Left renal cortex interstitium (tissue), 4 donors: Measurements from ENCODE around the gene PKNOX2. TPM values are rescaled to one million over a fixed set of nuclear protein-coding genes. Genes with fewer than 3 reads are reported as not detected.

Experiments
- DNase-seq, 4 donors: peaks; one replicate each; pipeline ENCODE4 v3.0.0-alpha.2; 2013; ENCODE audit warnings: low read depth in 4 of 4, low spot score in 2 of 4, missing footprints in 1 of 4
- polyA plus RNA-seq, 4 donors: library from polyadenylated mRNA; unstranded; fragments of 120-200 nt; gene quantifications; one replicate each; pipeline ENCODE4 v1.2.1, GENCODE V29; 2013; ENCODE audit not compliant: insufficient read length in 4 of 4

PKNOX2 gene
- polyA plus RNA-seq, 4 donors = 13.4 to 15.1 (median 14.4) TPM

DNA sequence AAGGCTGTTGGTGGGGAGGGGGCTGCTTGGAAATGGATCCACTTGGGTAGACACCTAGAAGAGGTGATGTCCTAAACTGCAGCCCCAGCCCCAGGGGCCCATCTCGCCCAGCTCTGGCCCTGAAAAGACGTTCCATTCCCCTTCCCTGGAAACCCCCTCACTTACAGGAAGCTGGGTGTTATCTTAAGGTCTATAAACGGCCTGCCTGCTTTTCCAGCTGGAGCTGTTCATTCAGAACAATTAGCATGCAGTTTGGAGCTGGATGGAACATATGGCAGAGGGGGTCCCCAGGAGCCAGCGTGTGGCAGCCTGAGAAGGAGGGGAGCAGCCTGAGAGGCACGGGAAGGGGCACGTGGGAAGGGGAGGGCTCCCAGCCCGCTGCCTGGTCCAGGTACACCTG, 139.6 kb downstream of the PKNOX2 start:
- DNase-seq = no peak

DNA sequence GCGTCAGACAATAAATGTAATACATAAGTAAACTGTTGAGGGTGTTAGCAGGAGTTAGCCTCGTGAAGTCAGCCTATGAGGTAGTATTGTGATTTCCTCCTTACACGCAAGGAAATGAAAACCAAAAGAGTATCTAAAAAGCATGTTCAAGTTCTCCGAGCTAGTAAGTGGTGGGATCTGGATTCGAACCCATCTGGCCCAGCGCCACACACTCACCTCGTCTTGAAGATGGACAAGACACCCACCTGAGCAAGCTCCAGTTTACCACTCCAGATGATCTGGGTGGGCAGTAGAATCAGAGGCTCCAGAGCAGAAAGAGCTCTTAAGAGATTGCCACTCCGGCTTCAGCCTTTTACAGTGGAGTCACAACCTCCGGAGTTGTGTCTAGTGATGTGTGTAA, 140.3 kb downstream of the PKNOX2 start:
- no peak for DNase-seq

DNA sequence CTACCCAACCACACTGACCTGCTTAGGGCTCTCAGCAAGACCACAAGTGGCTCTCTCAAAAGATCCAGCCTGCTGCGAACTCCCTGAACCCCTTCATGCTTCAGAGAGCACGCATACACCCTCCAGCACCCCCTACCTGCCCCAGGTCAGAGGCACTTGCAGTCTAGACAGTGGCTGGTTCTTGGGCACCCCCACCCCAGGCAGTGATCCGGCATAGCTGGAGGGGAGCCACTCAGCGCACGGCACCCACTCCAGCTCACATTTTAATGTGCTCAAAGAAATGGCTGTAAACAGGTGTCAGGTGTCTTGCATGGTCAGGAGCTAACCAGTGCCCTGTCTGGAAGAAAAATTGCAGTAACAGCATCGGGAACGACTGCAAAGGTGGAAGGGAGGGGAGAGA, 140.8 kb downstream of the PKNOX2 start:
- DNase-seq = no peak

DNA sequence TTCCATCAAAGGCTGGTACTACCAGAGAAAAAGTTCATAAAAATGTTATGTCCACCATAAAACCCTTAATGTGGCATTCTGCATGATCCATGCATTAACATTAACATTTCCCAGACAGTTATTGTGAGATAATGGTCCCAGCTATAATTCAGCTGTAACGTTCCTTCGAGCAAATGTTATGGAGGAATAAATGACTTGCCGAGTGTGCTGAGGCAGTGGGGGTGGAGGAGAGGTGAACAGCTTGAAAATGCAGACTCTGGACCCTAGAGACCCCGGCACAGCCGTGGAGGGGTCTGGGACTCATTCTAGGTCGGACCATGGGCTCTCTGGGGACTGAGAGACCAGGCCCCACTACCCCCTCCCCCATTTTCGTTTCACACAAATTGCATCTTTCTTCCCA, 141.9 kb downstream of the PKNOX2 start:
- DNase-seq = no peak

- no peak for DNase-seq
These were observed 143.7 kb downstream of the PKNOX2 start for GRCh38 chr11:125308246-125308645.

DNA sequence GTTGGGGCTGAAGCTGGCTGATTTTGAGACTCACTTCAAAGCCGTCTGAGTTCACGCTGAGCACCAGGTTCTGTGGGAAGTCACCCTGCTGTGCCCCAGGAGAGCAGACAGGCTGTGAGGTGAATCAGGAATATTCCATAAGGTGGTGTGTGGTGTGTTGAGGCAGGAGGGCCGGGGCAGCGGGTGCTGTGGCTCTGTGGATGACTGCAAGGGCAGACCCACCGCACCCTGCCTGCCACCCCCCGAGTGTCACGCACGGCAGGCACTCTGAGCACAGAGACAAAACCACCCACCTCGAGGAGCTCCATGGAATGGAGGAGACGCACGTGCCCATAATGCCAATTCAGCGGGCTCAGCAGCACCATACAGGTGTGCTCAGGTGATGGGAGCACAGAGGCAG, 147.8 kb downstream of the PKNOX2 start:
- DNase-seq = no peak

GRCh38 chr11:125312812-125313211, 148.3 kb downstream of the PKNOX2 start:
- DNase-seq = no peak

DNA sequence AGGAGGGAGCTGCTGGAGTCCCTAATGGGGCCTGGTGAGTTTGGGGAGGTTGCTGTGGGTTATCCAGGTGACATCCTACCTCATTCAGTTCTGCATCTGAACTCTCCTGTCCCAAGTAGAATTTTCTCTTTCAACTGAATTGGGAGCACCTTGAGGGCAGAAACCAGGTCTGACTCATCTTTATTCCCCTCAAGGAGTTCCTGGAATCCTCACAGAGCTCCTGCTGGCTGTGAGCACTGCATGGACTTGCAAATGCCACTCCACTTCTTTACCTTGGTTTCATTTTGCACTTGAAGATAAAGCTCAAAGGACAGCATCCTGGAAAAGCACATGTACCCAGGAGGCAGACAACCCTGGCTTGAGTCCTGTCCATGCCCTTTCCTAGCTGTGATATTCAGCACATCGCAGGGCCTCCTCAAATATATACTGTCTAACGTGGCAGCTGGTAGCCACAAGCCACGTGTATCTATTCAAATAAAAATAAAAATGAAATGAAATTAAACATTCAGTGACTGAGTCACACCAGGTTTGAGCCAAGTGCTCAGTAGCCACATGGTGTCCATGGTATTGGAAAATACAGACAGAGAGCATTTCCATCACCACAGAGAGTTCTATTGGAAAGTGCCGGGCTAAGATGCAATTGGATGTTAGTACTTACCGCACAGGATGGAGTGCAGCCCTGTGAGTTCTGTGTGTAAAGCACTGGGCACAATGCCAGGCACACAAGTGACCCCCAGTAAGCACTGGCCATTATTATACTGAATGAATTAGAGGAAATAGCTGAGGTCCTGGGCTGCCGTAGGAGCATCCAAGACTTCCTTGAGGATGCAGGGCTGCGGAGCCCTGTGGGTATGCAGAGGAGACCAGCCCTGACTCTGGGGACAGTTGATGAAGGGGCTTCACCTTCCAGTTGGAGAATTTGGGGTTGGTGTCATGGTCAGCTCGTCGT, 149.0 kb downstream of the PKNOX2 start:
- no peak for DNase-seq

DNA sequence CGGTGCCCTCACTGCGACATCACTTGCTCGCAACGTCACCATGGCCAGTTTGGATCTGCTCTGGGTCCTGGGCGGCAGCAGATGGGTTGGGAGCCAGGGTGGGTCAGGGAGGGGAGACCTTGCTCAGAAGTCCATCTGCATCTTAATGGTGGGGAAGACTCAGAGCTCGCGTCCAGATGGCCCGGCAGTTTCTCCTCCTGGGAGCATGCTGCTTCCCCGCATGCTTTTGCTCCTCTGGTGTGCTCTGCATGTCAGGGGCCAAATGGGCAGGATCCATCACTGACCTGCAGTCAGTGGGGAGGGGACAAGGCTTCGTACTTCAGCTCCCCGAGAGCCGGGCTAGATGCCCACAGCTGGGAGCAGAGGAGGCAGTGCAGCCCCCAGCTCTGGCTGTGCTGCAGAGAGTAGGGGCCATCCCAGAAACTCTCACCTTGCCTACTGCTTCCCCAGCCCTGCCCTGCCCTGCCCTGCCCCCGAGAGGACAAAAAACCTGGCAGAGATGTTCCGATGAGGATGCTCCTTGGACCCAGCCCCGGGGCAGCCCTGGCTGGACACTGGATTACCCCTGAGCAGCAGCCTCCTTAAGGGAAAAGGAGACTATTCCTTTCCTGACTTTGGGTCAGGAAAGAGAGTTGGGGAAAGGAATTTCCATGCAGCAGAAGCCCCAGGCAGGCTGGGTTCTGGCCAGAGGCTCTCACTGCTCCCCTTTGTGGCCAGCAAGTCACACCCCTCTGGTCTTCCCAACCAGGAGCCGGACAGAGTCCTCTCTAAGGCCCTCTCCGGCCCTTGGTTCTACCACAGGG, 149.9 kb downstream of the PKNOX2 start:
- no peak for DNase-seq

- no peak for DNase-seq
These were observed 150.7 kb downstream of the PKNOX2 start for GRCh38 chr11:125315079-125315740.

GRCh38 chr11:125317416-125317815, 152.9 kb downstream of the PKNOX2 start:
- DNase-seq = no peak

- no peak for DNase-seq
These were observed 155.1 kb downstream of the PKNOX2 start for GRCh38 chr11:125319649-125320048.

DNA sequence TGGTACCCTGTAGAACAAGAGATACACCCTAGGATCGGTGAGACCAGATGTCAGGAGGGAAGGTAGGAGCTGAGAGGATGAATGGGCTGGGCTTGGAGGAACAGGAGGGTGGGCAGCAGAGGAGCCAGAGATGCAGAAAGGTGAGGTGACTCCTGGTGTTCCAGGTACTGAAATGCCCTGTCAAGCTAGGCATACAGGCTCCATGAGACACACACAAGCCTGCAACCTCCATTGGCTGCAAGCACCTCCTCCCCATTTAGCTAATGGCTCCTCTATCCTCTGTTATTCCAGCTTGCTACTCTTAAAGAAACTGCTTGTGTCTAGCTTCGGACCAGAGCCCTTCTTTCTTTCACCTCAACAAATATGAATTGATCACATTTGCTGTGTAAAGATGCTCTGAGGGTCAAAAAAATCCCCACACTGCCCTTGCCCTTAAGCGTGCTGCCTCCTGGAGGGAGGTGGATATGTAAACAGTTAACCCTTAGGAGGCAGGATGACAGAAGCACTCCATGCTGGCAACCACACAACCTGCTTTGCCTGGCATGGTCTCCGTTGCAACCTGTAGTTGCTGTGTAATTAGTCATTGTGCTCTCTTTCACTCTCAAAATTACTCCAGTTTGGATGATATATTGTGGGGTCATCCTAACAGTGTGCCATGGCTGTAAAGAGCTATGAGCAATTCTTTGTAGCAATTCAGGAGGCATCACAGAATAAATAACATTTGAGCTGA, 156.0 kb downstream of the PKNOX2 start:
- no peak for DNase-seq

GRCh38 chr11:125322289-125322688, 157.7 kb downstream of the PKNOX2 start:
- DNase-seq = no peak

DNA sequence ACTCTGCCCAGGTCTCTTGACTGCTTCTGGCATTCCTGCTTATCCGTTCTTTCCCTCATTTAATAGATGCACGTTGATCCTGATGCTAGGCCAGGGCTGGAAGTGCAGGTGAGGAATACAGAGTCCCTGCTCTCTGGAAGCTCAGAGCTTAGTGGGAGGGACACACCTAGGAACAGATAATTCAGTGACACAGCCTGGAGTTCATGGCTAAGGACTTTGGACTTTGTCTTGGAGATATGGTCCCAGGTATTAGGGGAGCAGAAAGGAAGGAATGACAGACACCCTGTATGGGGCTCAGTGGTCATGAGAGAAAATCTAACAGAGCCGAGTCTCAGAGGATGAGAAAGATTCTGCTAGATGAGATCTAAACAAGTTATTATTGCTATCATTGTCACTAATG, 160.6 kb downstream of the PKNOX2 start:
- DNase-seq = no peak

DNA sequence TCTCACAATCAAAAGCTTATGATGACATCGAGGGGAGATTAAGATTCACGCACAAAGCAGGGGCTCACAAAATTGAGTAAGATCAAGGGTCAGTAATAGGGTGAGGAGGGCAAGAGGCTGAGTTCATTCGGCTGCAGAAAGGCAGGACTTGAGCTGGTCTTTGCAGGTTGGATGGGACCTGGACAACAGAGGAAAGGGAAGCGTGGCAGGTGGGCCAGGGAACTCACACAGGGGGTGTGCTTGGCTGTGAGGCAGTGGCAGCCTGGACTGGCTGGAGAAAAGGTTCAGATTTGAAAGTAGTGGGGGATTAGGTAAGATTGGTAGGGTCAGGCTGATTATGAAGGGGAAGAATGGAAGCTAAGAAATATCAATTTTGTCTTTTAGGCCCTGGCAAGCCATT, 161.6 kb downstream of the PKNOX2 start:
- no peak for DNase-seq

DNA sequence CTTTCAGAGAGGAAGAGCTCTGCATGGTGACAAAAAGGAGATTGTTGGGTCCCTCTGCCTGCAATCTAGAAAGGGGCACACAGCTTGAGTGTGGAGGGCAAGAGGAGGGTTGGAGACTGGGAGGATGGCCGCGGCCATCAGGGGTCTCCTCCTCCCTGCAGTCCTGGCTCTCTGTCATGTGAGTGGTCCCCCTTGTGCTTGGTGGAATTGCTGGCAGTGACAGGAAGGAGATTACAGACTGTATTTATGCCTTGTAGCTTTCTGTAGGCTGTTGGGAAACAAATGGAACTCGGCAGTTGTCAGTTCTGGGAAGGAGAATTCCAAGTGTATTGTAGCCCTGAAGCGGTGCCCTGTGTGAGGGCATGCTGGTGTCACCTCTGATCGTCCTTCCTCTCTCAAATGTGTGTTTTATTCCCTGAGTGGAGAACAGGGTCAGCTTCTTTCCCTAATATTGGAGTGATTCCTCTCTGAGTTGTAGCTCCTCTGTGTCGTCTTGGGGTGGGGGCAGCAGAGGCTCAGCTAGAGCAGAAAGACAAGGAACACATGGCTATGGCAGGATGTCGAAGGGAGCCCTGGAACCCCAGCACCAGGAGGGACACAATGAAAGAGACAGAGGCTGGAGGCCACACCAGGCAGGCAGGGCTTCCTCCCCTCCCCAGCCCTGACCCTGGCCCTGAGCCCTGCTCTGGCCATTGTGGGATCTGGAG, 163.1 kb downstream of the PKNOX2 start:
- DNase-seq = no peak

DNA sequence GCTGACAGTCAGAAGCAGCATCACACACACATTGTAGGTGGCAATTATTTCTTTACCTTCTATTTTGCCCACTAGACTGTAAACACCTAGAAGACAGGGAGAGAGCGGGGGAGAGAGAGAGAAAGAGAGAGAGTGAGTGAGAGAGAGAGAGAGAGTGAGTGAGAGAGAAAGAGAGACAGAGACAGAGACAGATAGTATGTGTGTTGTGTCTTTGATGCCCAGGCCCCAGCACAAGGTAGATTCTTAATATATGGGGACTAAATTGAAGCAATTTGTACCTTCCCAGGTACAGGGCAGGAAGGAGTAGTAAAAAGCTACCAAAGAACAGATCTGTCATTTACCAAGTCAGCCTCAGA, 163.7 kb downstream of the PKNOX2 start:
- no peak for DNase-seq

GRCh38 chr11:125329786-125330185, 165.2 kb downstream of the PKNOX2 start:
- no peak for DNase-seq
